GDM1 (cell line): ENCODE measurements around the gene MACROD2.
"Not testable (repeated sequence)": the region's sequence is repeated elsewhere in the genome, so short reads cannot be mapped to it uniquely, and the experiment has no call there.

ENCODE experiments used
- DNase-seq: peaks from one replicate; lab custom pipeline; 2025; lab: John Stamatoyannopoulos, UW

MACROD2 gene

DNA sequence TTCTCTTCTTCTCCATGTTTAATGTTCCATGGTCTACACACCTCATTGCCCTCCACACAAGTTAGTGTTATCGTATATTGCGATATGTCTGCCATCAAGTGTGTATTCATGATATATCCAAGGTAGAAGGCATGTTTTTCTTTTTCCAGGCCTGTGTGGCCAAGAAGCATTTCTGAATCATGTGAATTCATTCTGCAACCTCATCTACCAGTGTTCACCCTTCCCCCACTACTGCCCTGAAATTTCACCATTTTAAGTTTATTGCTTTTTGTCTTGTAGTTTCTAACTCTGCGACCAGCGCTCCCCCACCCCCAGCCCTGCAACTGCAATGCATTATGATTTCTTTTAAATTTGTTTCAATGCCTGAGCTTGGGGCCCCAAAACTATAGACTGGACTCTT lies 960.1 kb downstream of the MACROD2 start:
- no peak for DNase-seq

DNA sequence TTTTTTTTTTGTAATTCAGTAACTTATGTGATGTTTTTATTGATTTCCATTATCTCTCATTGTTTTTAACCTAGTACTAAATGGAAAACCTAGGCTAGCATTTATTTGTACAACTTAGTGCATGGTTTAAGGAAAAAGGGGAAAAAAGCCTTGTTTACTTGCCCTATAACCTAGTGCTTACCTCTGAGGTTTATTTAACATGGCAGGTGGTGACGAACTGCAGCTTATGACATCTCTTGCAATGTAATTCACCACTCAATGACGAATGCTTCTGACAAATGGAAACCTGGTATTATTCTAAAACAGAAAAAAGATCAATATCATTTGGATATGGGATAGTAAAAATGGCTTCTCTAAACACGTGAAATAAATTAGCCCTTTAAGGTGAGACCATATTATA lies 960.7 kb downstream of the MACROD2 start:
- no peak for DNase-seq

DNA sequence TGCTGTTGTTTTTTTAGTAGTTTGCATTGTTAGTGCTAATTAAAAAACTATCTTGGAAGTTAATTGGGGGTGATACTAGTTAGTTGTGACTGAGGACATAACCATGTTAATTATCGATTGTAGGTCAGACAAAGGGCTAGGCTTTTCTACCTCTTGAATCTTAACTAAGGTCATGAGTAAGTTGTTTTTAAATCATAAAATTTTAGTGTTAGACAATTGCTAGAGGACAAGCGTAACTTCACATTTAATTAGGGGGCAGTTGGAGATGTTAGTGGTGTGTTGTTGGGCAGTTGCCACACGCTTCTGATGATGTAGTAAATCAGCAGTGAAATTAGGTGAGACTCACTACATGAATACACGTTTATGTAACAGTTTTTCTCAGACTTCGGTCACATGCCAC lies 961.2 kb downstream of the MACROD2 start:
- no peak for DNase-seq

DNA sequence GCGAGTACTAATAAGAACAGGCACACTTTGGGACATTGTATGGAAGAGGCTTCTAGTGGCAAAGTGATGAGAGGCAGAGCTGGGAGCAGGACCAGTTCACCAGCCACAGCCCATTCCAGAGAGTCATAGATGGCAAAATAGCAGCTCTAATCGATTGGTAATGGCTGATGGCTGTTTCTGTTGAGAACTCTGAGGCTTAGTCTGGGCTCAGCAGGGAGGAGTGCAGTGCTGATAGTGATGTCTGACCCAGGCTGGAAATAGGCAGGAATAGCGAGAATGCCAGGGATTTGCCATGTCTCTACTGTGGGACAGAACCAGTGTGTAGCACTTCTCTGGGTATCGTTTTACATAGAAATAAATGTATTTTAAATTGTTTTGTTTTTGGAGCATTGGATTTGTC lies 962.1 kb downstream of the MACROD2 start:
- no peak for DNase-seq

DNA sequence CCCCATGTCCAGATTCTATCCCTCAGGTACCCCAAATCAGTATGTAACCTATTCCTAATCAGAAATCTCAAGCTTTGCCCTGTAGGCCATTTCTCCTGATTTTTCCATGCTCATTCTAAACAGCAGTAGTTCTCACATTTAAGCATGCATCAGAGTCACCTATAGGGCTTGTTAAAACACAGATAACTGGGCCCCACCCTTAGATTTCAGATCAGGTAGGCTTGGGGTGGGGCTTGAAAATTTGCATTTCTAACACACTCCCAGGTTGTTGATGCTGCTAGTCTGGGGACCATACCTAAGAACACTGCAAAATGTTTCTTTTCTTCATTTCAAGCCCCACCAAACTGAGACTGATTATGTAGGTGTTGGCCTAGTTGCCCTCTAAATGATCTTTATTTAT lies 963.3 kb downstream of the MACROD2 start:
- no peak for DNase-seq

DNA sequence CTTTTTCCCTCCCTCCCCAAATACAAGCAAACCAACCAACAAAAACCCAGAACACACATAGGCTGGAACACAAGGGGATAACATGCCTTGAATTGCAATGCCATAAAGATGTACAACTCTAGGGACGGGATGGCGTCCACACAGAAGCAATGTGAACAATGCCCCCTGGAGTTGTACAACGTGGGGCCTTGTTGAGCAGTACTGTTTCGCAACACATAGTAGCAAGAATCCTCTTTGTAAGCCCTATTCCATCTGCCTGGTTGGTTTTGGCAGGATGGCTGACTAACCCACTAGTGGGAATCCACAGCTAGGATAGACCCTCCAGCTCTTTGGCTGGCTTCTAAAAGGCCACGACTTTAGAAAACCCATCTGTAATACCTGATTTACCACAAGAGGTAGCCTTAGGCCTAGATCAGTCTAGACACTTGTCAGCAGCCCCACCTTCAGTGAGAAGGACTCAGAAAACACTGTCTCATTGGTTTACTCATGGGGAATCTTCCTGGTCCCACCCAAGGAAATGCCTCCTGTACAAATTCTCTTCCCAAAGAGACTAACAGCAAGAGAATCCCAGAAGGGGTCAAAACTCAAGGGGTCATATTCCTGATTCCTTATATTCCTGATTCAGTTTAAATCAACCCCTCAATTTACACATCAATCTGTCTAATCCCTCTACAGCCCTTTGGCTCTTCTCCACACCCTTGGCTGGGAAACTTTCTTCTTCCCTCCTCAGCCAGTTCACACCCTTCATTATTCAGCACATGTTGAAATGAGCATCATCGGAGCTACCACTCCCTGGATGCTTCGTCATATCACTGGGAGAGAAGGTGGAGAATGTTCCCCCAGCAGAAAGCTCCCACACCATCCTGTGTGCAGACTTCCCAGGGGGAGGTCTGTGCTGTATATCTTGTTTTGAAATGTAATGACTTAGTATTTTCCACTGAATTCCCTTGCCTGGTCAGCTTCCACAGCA lies 964.5 kb downstream of the MACROD2 start:
- no peak for DNase-seq

DNA sequence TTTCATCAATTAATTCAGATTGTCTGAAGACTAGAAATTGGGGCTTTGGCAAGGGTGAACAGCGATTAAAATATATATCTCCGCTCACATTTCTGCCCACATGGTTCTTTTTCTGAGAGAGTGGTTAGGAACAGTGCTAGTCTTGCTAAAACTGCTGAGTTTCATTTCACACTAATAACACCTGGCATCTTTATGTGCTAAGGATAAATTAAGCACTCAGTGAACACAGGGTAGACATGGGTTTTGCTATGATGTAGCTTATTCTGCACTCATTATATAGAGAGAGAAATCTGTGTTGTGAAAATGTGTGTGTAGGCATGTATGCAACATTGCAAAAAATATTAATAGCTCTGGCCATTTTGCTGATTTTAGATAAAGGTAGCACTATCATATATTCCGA lies 965.5 kb downstream of the MACROD2 start:
- no peak for DNase-seq

DNA sequence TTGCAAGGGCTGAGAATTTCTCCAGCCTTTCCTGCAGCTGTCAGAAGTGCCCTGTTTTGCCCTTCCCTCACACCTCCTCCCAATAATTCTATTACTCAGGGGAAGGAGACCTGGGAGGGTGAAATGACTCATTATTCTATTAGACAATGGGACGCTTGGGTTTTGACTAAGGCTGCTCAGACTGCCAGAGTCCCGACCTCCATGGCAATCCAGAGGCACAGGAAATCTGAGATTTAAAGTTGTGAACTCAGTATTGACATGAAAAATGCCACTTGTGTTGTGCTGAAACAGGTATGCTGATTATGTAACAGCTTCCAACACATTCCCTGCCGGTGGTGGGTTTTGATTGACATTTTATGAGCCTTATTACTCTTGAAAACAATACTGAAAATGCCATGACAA lies 967.9 kb downstream of the MACROD2 start:
- DNase-seq = no peak

DNA sequence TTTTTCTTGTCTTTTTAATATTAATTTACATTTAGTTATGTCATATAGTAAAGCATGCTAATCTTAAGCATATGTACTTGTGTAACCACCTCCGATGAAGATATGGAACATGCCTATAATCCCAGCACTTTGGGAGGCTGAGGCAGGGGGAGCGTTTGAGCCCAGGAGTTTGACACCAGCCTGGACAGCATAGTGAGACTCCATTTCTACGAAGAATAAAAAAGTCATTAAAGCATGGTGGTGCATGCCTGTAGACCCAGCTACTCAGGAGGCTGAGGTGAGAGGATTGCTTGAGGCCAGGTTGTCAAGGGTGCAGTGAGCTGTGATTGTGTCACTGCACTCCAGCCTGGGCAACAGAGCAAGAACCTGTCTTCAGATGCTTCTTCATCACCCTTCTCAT lies 970.9 kb downstream of the MACROD2 start:
- no peak for DNase-seq

DNA sequence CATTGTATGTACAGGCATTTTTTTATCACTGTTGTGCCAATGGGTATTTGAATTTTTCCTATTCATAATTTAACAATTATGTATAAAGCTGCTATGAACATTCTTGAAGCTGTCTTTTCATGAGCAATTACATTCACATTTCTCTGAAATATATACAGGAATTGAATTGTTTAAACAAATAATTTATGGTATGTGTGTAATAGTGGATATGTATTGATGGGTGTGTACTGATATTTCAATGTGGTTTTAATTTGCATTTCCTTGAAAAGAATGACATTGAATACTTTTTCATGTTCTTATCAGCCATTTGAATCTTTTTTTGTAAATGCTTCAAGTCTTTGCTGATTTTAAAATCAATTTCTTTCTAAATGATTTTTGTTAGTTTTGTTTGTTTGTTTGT lies 971.5 kb downstream of the MACROD2 start:
- no peak for DNase-seq

DNA sequence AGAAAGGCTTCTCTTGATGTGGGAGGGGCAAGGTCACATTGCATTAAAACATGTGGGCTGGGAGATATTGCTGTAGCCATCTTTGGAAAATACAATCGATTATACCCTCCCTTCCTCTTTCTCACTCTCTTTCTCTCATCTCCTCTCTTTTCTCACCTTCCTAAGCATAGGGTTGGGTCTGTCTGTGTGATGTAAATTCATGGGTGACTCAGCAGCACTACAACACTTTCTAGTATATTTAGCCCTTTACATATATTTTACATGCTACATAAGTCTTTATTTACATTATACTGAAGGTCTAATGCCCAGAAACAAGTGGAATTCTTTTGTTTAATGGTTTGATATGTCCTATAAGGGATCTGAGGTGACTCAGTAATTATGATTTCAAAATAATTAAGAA lies 976.9 kb downstream of the MACROD2 start:
- no peak for DNase-seq

DNA sequence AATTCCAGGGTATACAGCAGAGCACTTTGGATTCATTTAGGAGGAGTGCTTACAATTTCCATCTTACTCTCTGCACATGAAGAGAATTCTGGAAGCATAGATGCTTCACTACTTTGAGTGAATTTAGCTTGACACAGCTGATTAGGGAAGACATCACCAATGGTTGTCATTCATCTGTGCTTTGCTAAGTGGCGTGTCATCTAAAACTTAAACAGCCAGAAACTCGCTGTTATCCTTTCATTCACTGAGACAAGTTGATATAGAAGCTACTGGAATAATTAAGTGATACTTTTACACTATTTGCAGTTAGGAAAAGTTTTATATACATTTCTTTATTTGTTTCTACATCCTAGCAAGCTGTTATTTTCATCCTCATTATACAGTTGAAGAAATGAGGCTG lies 977.4 kb downstream of the MACROD2 start:
- DNase-seq = no peak

DNA sequence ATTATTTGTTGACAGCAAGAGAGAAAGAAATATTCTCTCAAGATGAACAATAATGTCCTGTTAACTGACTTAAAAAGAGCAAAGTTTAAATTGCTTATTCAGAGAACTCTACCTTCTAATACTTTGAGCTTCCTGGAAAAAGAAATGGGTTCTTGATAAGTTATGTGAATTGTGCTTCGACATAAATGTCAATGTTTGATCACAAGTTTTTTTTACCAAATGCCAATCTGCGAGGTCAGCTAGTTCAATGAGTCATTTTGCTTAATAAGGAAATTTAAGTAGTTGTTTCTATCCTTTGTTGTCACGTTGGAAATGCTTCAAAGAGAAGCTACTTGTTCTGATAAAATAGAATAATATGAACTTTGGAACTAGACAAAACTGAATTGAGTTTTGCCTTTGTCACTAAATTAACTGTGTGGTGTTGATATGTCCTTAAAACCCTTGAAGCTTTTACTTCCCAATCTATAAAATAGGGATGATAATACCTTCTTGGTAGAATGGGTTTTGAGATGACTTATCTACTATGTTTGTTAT lies 984.2 kb downstream of the MACROD2 start:
- no peak for DNase-seq

DNA sequence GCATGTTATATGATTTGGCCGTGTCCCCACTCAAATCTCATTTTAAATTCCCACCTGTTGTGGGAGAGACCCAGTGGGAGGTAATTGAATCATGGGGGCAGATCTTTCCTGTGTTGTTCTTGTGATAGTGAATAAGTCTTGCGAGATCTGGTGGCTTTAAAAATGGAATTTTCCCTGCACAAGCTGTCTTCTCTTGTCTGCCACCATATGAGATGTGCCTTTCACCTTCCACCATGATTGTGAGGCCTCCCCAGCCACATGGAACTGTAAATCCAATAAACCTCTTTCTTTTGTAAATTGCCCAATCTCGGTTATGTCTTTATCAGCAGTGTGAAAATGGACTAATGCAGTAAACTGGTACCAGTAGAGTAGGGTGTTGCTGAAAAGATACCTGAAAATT lies 986.2 kb downstream of the MACROD2 start:
- not testable (repeated sequence) for DNase-seq

DNA sequence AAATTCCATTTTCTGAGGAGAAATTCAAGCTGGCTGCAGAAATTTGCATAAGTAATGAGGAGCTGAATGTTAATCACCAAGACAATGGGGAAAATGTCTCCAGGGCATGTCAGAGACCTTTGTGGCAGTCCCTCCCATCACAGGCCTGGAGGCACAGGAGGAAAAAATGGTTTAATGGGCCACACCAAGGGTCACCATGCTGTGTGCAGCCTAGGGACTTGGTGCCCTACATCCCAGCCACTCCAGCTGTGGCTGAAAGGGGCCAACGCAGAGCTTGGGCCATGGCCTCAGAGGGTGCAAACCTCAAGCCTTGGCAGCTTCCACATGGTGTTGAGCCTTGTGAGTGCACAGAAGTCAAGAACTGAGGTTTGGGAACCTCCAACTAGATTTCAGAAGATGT lies 987.0 kb downstream of the MACROD2 start:
- DNase-seq = not testable (repeated sequence)

DNA sequence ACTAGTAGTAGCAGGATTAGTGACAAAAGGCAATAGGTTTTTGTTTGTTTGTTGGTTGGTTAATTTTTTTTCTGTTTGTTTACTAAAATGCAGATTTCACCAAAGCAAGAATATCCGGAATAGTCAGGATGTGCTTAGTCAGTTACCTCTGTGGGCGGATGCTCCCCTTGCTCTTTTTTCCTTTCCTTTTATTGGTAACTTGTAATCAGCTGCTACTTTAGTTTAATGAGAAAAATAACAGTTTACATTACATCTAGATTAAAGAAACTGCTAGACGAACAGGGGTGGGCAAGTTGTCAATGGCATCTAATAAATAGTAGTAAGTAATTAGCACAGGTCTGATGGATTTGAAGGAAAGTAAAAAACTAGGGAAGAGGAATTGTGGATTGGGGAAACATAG lies 989.0 kb downstream of the MACROD2 start:
- no peak for DNase-seq

DNA sequence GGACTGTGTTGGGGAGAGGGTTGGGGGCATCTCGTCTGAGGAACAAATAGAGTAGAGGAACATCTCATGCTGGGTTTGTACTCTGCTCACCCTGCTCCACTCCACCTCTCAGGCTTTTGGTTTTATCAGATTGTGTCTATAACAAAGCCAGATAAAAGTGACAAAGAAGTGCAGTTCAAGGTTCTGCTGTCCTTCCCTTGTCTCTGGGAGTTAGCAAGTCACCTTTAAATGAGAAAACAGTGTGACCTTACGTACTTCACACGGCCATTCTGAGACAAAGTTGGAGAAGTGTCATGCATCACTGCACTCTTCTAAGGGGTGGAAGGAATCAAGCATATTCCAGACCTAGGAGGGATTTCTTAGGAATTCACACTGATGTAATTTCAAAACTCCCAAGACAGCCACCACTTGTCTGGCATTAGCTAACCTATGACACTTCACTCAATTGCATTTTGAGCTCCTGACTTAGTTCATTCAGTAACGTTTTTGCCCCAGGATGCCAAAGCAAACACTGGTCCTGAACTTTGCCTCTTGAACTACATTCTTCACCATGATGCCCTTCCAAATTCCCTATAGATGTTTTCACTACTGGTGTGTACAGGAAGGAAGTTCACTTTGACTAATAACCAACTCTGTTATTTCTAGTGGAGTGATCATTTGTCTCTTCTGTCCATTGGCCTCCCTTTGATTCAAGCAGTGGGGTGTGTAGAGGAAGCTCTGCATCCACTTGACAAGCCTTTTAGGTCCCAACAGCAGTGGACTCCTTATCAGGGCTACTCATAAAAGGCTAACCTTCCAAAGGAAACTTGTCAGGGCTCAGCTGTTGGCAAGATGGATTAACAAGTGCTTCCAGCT lies 989.7 kb downstream of the MACROD2 start:
- DNase-seq = no peak

DNA sequence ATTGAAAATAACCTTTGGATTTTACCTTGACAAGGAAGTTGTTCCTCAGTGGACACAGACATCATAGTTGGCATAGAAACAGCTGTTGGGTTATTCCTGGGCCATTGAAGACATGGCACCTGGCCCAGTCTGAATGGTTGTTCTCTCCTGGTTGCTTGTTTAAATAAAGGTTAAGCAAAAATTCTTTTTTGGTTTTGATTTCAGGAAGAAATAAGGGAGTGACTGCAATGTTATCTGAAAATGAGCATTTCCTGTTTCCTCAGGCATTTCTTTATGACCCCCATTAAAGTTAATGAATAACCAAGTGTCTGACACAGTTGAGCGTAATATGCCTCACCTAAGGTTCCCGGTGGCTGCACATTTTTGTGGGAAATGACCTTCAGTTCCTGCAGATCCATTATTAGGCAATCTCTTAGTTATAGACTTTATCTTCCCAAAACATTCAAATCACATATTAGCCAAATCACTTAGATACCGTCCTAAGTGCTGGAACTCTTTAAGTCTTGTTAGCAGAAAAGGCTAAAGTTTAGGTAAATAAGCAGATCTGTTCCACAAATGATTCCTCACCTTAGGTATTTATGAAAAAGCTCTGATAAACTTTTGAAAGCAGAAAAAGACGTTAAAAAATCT lies 990.8 kb downstream of the MACROD2 start:
- no peak for DNase-seq

DNA sequence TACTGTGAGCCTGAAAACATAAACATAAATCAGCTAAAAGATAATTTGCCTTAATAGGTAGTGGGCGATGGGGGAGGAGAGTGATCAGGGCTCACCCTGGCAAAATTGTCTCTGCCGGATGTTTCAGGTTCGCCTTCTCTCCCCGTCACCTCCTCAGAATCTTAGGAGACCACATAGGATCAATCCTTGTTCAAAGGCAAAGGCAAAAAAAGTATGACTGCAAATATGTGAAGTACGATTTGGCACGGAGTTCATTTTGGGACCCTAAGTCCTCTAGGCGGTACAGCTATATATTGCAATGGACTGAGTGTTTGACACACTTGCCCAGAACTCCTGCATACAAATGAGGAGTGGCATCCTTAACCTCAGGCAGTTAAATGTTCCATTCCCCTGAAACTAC lies 991.3 kb downstream of the MACROD2 start:
- DNase-seq = no peak

DNA sequence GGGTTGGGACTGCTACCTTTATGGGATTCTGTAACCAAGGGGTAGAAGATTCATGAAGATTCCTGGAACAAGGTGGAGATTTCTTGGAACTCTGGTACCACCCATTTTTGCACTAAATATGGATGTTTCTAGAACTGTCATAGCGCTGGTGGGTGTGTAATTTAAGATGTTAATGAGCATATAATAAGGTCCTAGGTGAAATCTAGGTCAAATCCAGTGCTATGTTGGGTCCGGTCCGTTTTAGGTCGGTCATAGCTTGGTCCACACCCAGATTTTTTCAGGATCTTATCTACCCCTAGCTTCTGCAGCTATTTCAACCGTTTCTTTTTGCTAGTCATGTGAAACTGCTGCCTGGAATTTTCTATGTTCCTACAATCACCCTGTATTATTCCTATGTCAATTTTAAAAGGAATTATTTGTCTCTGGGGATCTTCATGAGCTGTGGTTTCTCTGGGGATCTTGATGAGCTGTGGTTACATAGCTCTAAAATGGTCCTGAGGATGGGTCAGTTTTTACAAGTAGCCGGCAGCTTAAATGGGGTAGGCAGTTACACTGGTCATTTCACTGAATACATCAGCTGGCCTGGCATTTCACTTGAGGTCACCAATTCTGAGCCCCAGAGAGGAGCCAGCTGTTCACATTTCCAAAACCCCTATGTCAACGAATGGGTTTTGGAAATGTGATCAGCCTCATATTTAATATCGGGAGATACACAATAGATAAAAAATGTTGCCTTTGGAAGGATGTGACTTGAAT lies 994.4 kb downstream of the MACROD2 start:
- no peak for DNase-seq

DNA sequence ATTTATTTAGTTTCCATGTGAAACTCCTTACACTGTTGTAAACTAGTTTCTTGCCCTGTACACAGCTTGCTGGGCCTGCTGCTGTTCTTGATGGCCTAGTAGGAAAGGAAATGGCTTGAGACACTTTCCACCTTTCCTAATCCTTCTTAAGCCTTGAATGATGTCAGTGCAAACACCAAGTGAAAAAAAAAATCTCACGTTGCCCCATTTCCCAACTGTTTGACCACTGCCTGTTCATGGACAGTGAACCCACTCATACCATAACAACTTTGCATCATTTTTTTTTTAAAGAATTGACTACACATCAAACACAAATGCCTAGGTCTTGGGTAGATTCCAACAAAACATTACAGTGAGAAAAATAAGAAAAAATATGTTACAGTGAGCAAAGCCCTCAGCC lies 995.7 kb downstream of the MACROD2 start:
- DNase-seq = no peak

DNA sequence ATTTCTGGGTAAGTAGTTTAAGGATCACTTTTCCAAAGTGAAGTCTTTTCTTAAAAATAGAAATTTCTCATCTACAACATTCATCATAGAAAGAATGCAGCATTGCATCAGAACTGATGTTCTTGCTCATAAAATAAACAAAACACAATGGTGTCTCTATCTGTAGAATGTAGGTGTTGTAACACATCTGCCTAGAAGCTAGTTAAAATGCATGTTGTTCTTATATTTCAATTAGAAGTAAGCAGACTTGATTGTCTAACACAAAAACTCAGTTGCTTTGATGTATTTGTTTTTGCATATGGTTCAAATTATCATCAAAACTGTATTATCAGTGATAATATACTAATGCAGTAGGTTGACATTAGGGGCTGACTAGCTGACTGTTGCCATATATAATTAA lies 996.8 kb downstream of the MACROD2 start:
- no peak for DNase-seq
